NOMO-1 treated with dmso at 0.1 percent for 144 hours (cell line): ENCODE measurements around the gene HKDC1.
A peak's percentile ranks its signal among the peaks of the same experiment; 100 is the strongest.
"Not testable (repeated sequence)": the region's sequence is repeated elsewhere in the genome, so short reads cannot be mapped to it uniquely, and the experiment has no call there.

ENCODE experiments used
- DNase-seq: peaks from one replicate; lab custom pipeline; 2025; ENCODE audit not compliant: unreplicated experiment; lab: John Stamatoyannopoulos, UW

The HKDC1 gene

DNA sequence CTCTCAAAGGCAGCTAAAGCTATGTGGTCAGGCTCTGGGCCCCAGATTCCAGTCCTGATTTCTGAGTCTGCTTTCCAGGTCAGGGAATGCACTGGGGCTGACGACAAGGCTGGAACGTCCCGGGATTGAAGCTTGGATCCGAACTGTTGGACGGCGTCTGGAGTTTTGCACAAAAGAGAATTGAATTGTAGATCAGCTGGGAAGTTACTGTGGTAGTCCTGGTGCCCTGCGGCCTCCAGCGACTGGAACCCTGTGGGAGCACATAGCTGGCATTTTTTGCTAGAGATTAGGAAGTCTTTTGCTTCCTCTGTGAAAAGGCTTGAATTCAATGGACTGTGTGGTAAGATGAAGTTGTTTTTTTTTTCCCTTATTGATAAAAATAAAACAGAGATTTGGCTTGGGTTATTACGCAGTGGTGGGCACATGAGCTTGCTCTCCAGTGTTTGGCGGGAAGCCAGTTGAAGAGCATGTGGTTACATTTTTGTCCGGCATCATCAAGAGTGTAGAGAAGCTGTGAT, 58.4 kb downstream of the HKDC1 start, which contains the start of gene HK1:
Gene HK1, plus strand, starts transcription at position 51 of the 518 bp plus-strand sequence.
- no peak for DNase-seq

GRCh38 chr10:69279110-69279509, 59.0 kb downstream of the HKDC1 start:
- DNase-seq = peak; percentile 35

DNA sequence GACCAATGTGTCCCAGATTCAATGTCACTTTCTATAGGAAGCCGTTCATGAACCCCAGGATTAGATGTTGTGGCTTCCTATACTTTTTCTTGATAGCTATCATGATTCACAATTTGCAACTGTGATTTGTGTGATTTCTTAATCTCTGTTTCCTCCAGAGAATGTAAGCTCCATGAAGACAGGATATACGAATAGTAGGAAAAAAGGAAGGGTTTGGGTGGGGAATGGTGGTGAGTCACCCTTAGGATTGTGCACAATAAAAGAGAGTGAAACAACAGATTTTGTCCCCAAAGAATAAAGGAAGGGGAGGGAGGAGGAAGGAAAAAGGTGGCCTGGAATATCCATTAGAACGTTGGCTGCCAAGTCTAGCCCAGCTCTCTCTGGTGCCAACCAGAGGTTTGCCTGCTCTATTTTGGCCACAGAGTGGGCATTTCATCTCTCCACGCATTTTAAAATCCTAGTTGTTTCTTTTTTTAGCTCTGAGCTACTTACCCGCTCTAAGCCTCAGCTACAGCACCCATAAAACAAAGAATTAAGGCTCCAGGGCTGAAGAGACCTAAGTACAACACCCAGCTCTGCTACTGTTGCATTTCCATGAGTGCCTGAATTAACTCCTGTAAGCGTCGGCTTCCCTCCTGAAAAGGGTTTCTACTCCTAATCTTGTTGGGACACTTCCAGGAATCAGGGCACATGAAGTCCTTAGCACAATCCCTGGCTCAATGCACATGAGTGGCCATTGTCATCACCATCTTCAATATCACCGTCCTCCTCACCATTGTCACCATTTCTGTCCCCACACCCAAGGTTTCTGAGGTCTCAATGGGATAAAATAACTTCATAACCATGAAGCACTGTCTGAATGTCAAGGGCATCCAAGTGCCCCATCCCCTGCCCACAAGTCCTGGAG, 61.6 kb downstream of the HKDC1 start:
- no peak for DNase-seq

- not testable (repeated sequence) for DNase-seq
Measured at GRCh38 chr10:69284402-69284801, 64.3 kb downstream of the HKDC1 start.

DNA sequence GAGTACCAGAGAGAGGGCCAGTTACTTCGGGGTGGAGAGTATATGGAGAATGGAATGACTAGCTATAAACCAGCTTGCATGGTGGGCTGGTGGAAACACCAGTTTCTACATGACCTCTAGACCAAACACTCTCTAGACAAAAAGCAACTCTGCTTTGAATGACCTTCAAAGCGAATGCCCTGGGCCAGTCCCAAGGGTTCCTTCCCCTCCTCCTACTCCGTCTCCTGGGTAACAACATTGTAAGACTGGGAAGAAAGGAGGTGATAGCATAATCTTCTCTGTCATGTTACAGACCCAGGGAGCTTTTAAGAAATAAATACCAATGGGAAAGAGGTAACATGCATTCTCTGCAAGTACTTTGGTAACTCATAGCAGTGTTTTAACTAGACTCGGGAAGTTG, 65.6 kb downstream of the HKDC1 start:
- DNase-seq = no peak

DNA sequence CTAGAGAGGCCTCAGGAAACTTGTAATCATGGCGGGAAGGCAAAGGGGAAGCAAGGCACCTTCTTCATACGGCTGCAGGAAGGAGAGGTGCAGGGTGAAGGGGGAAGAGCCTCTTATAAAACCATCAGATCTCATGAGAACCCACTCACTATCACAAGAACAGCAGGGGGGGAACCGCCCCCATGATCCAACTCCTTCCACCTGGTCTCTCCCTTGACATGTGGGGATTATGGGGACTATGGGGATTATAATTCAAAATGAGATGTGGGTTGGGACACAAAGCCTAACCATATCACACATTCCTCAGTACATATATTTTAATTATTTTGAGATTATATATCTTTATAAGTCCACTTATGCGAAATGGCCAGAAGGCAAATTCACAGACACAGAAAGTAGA, 67.0 kb downstream of the HKDC1 start:
- no peak for DNase-seq

GRCh38 chr10:69290993-69291392, 70.9 kb downstream of the HKDC1 start:
- no peak for DNase-seq

- DNase-seq = no peak
Measured at GRCh38 chr10:69292459-69292858, 72.3 kb downstream of the HKDC1 start.

DNA sequence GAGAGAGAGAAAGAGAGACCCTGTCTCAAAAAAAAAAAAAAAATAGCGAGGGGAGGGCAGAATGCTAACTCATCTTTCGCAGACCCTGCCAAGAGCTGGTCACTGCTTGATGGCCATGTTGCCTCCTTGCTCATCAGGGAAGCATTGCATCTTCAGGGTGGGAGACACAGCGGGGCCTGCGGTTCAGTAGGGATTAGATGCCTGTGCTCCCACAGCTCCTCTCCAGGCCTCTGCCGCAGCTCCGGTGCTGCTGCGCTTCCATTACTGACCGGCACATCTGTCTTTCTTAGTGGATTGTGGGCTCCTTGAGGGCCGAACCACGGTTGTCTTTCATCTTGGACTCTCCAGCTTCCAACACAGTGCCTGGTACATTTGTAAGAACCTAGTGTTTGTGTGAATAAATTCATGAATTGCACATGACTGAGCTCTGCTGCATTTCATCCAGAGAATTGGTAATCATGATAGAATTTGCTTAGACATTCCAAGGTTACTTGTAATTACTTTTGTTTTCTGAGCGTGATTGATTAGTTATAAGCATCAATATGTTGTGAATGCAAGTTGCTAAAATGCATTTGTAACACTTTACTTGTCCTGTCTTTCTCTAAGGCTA, 75.0 kb downstream of the HKDC1 start:
- DNase-seq = no peak

GRCh38 chr10:69303632-69304051, 83.5 kb downstream of the HKDC1 start:
- DNase-seq = no peak

DNA sequence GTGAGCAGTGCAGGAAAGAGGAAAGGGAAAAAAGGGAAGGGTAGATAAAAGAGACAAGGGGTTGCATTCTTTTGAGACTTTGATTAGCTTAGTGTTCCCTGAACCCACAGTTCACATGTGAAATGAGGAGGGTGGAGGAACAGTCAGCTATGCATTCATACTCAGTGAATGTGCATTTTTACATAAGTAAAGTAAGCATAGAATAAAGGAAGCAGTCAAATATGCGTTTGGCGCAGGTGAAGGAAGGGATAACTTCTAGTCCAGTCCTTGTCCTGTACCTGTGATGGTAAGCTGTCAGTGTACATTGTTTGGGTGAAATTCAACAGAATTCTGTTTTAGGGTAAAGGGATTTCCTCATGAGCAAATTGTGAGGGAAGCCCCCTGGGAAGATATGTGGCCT, 86.3 kb downstream of the HKDC1 start:
- DNase-seq = no peak

DNA sequence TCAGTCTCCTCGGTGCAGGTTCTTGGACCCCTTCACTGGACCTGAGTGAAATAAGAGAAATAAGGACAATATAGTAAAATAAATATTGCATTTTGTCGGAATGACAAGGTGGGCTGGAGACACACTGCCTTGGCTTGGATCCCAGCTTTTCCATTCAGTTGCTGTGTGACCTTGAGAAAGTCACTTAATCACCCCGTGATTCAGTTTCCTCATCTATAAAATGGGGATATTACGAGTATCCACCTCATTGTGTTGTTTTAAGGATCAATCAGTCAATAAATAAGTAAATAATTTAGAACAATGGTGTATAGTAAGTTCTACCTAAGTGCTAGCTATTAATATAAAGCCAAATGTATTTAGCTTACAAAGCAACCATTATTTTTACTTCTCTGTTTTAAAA, 87.3 kb downstream of the HKDC1 start:
- DNase-seq = no peak

GRCh38 chr10:69308304-69308703, 88.2 kb downstream of the HKDC1 start:
- not testable (repeated sequence) for DNase-seq

- no peak for DNase-seq
Measured at GRCh38 chr10:69311309-69311708, 91.2 kb downstream of the HKDC1 start.

GRCh38 chr10:69312528-69312927, 92.4 kb downstream of the HKDC1 start:
- DNase-seq = no peak

- no peak for DNase-seq
Measured at GRCh38 chr10:69315100-69315542, 95.0 kb downstream of the HKDC1 start.

GRCh38 chr10:69315610-69316312, 95.6 kb downstream of the HKDC1 start:
- DNase-seq = no peak

- DNase-seq = no peak
Measured at GRCh38 chr10:69316313-69317059, 96.4 kb downstream of the HKDC1 start.
